Cortex of kidney (tissue), 1 donor: ENCODE data around the gene ARMC12.
"Not testable (repeated sequence)": the region's sequence is repeated elsewhere in the genome, so short reads cannot be mapped to it uniquely, and the experiment has no call there.

Source experiments
- DNase-seq: peaks from one replicate; lab custom pipeline; 2025; lab: John Stamatoyannopoulos, UW

The ARMC12 gene

GRCh38 chr6:35736982-35737412, at the start of gene ARMC12:
ARMC12 (plus strand) TSS chr6:35737032; CDS start chr6:35737109, 77 bp downstream.
- no peak for DNase-seq

GRCh38 chr6:35687658-35688604, 48.9 kb upstream of the ARMC12 start:
- DNase-seq = no peak

GRCh38 chr6:35688605-35689322, 48.1 kb upstream of the ARMC12 start, which contains the start of gene FKBP5:
FKBP5 (minus strand) TSS chr6:35688915; CDS start chr6:35642824, 46,091 bp downstream.
- DNase-seq = peak; percentile 43

GRCh38 chr6:35690006-35690405, 46.8 kb upstream of the ARMC12 start:
- DNase-seq = not testable (repeated sequence)

- DNase-seq = no peak
Measured at GRCh38 chr6:35690484-35690883, 46.3 kb upstream of the ARMC12 start.

GRCh38 chr6:35691027-35691824, 45.6 kb upstream of the ARMC12 start:
- DNase-seq = no peak

- DNase-seq = no peak
Measured at GRCh38 chr6:35694462-35694861, 42.4 kb upstream of the ARMC12 start.

- not testable (repeated sequence) for DNase-seq
Measured at GRCh38 chr6:35698430-35698829, 38.4 kb upstream of the ARMC12 start.

GRCh38 chr6:35698858-35699257, 38.0 kb upstream of the ARMC12 start:
- DNase-seq = no peak

GRCh38 chr6:35703554-35703953, 33.3 kb upstream of the ARMC12 start:
- DNase-seq = no peak

- no peak for DNase-seq
Measured at GRCh38 chr6:35706468-35706867, 30.4 kb upstream of the ARMC12 start.

GRCh38 chr6:35707714-35708407, 29.0 kb upstream of the ARMC12 start:
- DNase-seq = no peak

GRCh38 chr6:35708585-35708984, 28.2 kb upstream of the ARMC12 start:
- no peak for DNase-seq

- no peak for DNase-seq
Measured at GRCh38 chr6:35710241-35710847, 26.5 kb upstream of the ARMC12 start.

GRCh38 chr6:35711731-35712130, 25.1 kb upstream of the ARMC12 start:
- no peak for DNase-seq

GRCh38 chr6:35713006-35713767, 23.6 kb upstream of the ARMC12 start:
- no peak for DNase-seq

- no peak for DNase-seq
Measured at GRCh38 chr6:35716798-35717197, 20.0 kb upstream of the ARMC12 start.

- no peak for DNase-seq
Measured at GRCh38 chr6:35717449-35718374, 19.1 kb upstream of the ARMC12 start.

GRCh38 chr6:35718375-35718736, 18.5 kb upstream of the ARMC12 start:
- no peak for DNase-seq
